Endothelial cell of umbilical vein (primary cell): Measurements from ENCODE around the gene XPO5. TPM values are rescaled to one million over a fixed set of nuclear protein-coding genes. Genes with fewer than 3 reads are reported as not detected.

Source experiments
- BruUV-seq: library from RNA; stranded (reverse); fragments of 400-500 nt; replicated peaks from 2 replicates; lab custom pipeline; 2021; lab: Mats Ljungman, UMichigan
- CTCF ChIA-PET: fragments of 300-600, 350-600 bp; sonication (Branson Sonifier 250); formaldehyde crosslinking; loops from one replicate; lab custom pipeline; 2021; ENCODE audit warnings: antibody characterized with exemption, inconsistent platforms; lab: Charles Lee
- POLR2A ChIA-PET: fragments of 300-600, 350-600 bp; sonication (Branson Sonifier 250); formaldehyde crosslinking; loops from one replicate; lab custom pipeline; 2021; ENCODE audit warnings: antibody characterized with exemption, inconsistent platforms; lab: Charles Lee
- DNase-seq: peaks from one replicate; pipeline ENCODE4 v3.0.0-alpha.2; 2011; ENCODE audit warnings: low read depth, low spot score
- FAIRE-seq: peaks from 2 replicates; lab custom pipeline; 2011; peaks lifted over from hg19 to GRCh38; lab: Jason Lieb, UNC
- H2AFZ ChIP-seq: 2 replicates; pipeline ENCODE4 v1.6.0; 2012; ENCODE audit warnings: low read depth, low read length, control low read depth, inconsistent platforms
- H3K27ac ChIP-seq: 2 replicates; pipeline ENCODE4 v1.5.1; 2011; ENCODE audit warnings: low read depth, mild to moderate bottlenecking, control low read depth, low read length, moderate library complexity; ENCODE audit not compliant: insufficient read depth
- H3K27me3 ChIP-seq, 2 experiments: 2 replicates each; pipeline versions ENCODE4 v1.6.0 to v1.6.1; 2011; ENCODE audit warnings: low read length in 2 of 2, mixed read lengths in 1 of 2; ENCODE audit not compliant: control insufficient read depth in 2 of 2, insufficient read depth in 2 of 2
- H3K36me3 ChIP-seq, 2 experiments: 2 replicates in 1 of 2; 3 replicates in 1 of 2; pipeline ENCODE4 v1.5.1; 2011; ENCODE audit warnings: low read length in 2 of 2, mild to moderate bottlenecking in 1 of 2, moderate library complexity in 1 of 2; ENCODE audit not compliant: control insufficient read depth in 2 of 2, insufficient read depth in 2 of 2; ENCODE audit errors: extremely low read depth in 1 of 2
- H3K4me1 ChIP-seq: 3 replicates; pipeline ENCODE4 v1.5.1; 2011; ENCODE audit warnings: mild to moderate bottlenecking, low read length; ENCODE audit not compliant: control insufficient read depth, insufficient read depth; ENCODE audit errors: extremely low read depth
- H3K4me2 ChIP-seq: 2 replicates; pipeline ENCODE4 v1.6.1; 2011; ENCODE audit warnings: low read length, control low read depth, mixed read lengths; ENCODE audit not compliant: insufficient read depth
- H3K4me3 ChIP-seq, 3 experiments: fragments of 200-600 bp in 1 of 3; sonication (generic), shearing (Covaris generic) in 1 of 3; replicated peaks in 1 of 3; 2 replicates each; pipeline ENCODE4 v1.5.1; 2011 to 2016; ENCODE audit warnings: control low read depth in 3 of 3, low read length in 3 of 3, mild to moderate bottlenecking in 2 of 3, inconsistent platforms in 1 of 3, low read depth in 1 of 3, moderate library complexity in 1 of 3; ENCODE audit not compliant: insufficient read depth in 1 of 3
- H3K79me2 ChIP-seq: 2 replicates; pipeline ENCODE4 v1.6.0; 2012; ENCODE audit warnings: low read length, inconsistent platforms; ENCODE audit not compliant: control insufficient read depth, insufficient read depth
- H3K9ac ChIP-seq: replicated peaks from 2 replicates; pipeline ENCODE3; 2011; ENCODE audit warnings: low read length, control low read depth; ENCODE audit not compliant: insufficient read depth; ENCODE audit errors: extremely low read depth
- H3K9me1 ChIP-seq: replicated peaks from 3 replicates; pipeline ENCODE4 v1.6.0; 2011; ENCODE audit warnings: mild to moderate bottlenecking, low read length; ENCODE audit not compliant: control insufficient read depth, insufficient read depth; ENCODE audit errors: extremely low read depth
- H3K9me3 ChIP-seq: replicated peaks from 2 replicates; pipeline ENCODE4 v1.5.1; 2012; ENCODE audit warnings: low read length, inconsistent platforms; ENCODE audit not compliant: control insufficient read depth, insufficient read depth
- H4K20me1 ChIP-seq: replicated peaks from 2 replicates; pipeline ENCODE3; 2011; ENCODE audit warnings: mild to moderate bottlenecking, low read length; ENCODE audit not compliant: control insufficient read depth, insufficient read depth; ENCODE audit errors: extremely low read depth
- CTCF ChIP-seq, 2 donors: IDR thresholded peaks; 1 replicate in 1 of 2; 2 replicates in 1 of 2; pipeline ENCODE4 v1.5.1; 2011; ENCODE audit warnings: low read length in 2 of 2, mild to moderate bottlenecking in 2 of 2, moderate library complexity in 2 of 2, control low read depth in 1 of 2, inconsistent platforms in 1 of 2, low read depth in 1 of 2; ENCODE audit not compliant: insufficient read depth in 1 of 2; ENCODE audit errors: extremely low read depth in 1 of 2
- dilution Hi-C: fragments of 300-500 bp; cut with MboI; formaldehyde crosslinking; loops from one replicate; pipeline ENCODE4 v1.15.0; 2019; ENCODE audit warnings: low sequenced_read_pairs; ENCODE audit not compliant: extremely low pct_ligation_motif_present
- intact Hi-C: fragments of 100-400 bp; cut with micrococcal nuclease; formaldehyde crosslinking; loops from one replicate; pipeline ENCODE4 v1.10.0; 2022
- polyA plus RNA-seq, 4 experiments: library from polyadenylated mRNA; depleted of rRNA in 3 of 4; stranded (reverse) in 3 of 4; unstranded in 1 of 4; fragments of >200 nt; gene quantifications; 2 replicates each; pipeline versions ENCODE4 v1.2.1 to v1.2.3, GENCODE V29; 2011 to 2012; ENCODE audit warnings: missing spikeins in 1 of 4
- total RNA-seq: library from RNA; stranded (reverse); gene quantifications from 2 replicates; pipeline ENCODE4 v1.2.3, GENCODE V29; 2021

XPO5 gene
- total and polyA plus RNA-seq, 2 donors (not counting 3 experiments of a cell fraction or from before 2014, with no cell fraction given), result 28.4 to 50.0 TPM

DNA sequence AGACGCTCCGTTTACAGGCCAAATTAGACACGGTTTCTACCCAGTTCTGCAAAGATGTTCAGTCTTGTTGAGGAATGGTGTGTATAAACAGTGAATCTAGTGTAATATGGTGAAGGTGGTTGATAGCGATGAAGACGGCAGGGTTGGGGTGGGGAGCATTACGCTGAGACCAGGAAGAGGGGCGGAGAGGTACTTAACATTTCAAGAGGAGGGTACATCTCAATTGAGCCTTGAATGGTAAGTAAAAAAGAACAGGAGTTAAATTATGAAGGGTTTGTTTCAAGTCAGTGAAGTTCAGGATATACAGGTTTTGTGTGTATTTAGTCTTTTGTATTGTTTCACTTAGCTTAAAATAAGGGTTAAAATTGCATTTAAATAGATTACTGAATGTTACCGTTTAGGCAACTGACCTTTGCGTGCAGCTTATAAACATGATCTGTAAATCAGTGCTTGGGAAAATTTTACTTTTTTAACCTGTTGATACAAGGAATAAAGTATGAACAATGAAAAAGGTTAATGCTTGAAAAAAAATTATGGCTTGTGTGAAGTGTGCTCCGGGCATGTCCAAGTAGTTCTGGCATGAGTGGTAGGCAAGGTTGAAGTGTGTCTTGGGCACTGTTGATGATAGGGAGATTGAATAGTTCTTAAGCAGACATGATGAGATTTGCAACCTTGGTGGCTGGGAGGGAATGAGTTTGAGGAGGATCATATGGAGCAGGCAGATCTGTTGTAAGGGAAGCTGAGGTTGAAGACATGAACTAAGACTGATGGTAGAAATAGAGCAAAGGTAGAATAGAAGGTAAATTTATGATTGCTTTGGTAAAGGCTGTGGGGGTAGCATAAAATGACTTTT, 58.1 kb downstream of the XPO5 start:
- intact Hi-C loops (loop anchor here (2.0 kb wide), 1 partner anchor 57 kb away; no protein-coding TSS in a partner anchor), dilution Hi-C loops (no loop called here)
- Histone ChIP-seq H3K4me3 (peak overlapping the region; percentile 81 to 94 (median 87)), H3K27me3 (no peaks in the 10 kb centered on the region), H3K79me2 (peaks cover 44% of the 10 kb centered on the region), H3K27ac (peak overlapping the region; percentile 31), H3K9ac (peak overlapping the region; percentile 87), H3K9me1 (no peaks in the 10 kb centered on the region), H3K4me2 (peak overlapping the region; percentile 94), H3K36me3 (peaks cover 7 to 43% of the 10 kb centered on the region in 2 experiments), H3K4me1 (peaks cover 17% of the 10 kb centered on the region), H2AFZ (peak overlapping the region; percentile 42), H4K20me1 (no peaks in the 10 kb centered on the region), H3K9me3 (no peaks in the 10 kb centered on the region)
- peak; percentile 38 for DNase-seq
- no TSS peak for BruUV-seq
- TF ChIP-seq CTCF (IDR thresholded peaks at IDR 0.05; ENCODE audit: extremely low read depth in 1 of 2, insufficient read depth in 1 of 2, low read depth in 1 of 2, low read length in 2 of 2), result no peak
- ChIA-PET POLR2A (interaction anchor here (0.6 kb wide), 1 partner anchor 40 kb away, joined by 5 read pairs; the partner anchor contains the start of gene TJAP1), CTCF (interaction anchor here (0.9 to 1.8 kb wide), 4 partner anchors 11 to 374 kb away, joined by 3 to 9 read pairs (median 4); no protein-coding TSS in a partner anchor)
- FAIRE-seq, result no peak
